Memory B cell (primary cell): Measurements from ENCODE around the gene STARD9.
A peak's percentile ranks its signal among the peaks of the same experiment; 100 is the strongest.
"Not testable (repeated sequence)": the region's sequence is repeated elsewhere in the genome, so short reads cannot be mapped to it uniquely, and the experiment has no call there.

Experiments used
- ATAC-seq: fragments of 150-1000 bp; cut with Tn5 transposase; 2 replicates; pipeline ENCODE4 v1.10.0; 2021; ENCODE audit warnings: low read depth, mild to moderate bottlenecking, moderate library complexity
- DNase-seq, 2 donors: peaks; one replicate each; pipeline ENCODE4 v3.0.0; 2022; ENCODE audit warnings: low spot score in 2 of 2
- H3K27ac Mint-ChIP-seq: one replicate; pipeline ENCODE4 v1.8.0; 2022; ENCODE audit warnings: mild to moderate bottlenecking, moderate library complexity, mixed read lengths
- H3K27me3 Mint-ChIP-seq: one replicate; pipeline ENCODE4 v1.8.0; 2022; ENCODE audit warnings: mixed read lengths
- H3K36me3 Mint-ChIP-seq: one replicate; pipeline ENCODE4 v1.8.0; 2022; ENCODE audit warnings: mild to moderate bottlenecking, mixed read lengths
- H3K4me1 Mint-ChIP-seq: one replicate; pipeline ENCODE4 v1.8.0; 2022; ENCODE audit warnings: mixed read lengths
- H3K4me3 Mint-ChIP-seq: one replicate; pipeline ENCODE4 v1.8.0; 2022; ENCODE audit warnings: mild to moderate bottlenecking, moderate library complexity, mixed read lengths
- H3K9me3 Mint-ChIP-seq: one replicate; pipeline ENCODE4 v1.8.0; 2022; ENCODE audit warnings: mixed read lengths

STARD9 gene

GRCh38 chr15:42627485-42627884 lies 52.1 kb downstream of the STARD9 start:
- no peak overlapping the region for H3K4me3 Mint-ChIP-seq
- H3K27me3 Mint-ChIP-seq = no peaks in the 10 kb centered on the region
- H3K27ac Mint-ChIP-seq = no peak overlapping the region
- H3K4me1 Mint-ChIP-seq = peaks cover 3% of the 10 kb centered on the region
- H3K36me3 Mint-ChIP-seq = peaks cover 18% of the 10 kb centered on the region
- H3K9me3 Mint-ChIP-seq = peaks cover 8% of the 10 kb centered on the region
- DNase-seq = no peak
- ATAC-seq = no peak

GRCh38 chr15:42628761-42629160 lies 53.4 kb downstream of the STARD9 start:
- Mint-ChIP-seq H3K36me3 (peaks cover 20% of the 10 kb centered on the region), H3K27ac (no peak overlapping the region), H3K4me1 (peaks cover 3% of the 10 kb centered on the region), H3K27me3 (no peaks in the 10 kb centered on the region), H3K9me3 (peaks cover 8% of the 10 kb centered on the region), H3K4me3 (no peak overlapping the region)
- no peak for ATAC-seq
- DNase-seq = no peak

GRCh38 chr15:42632105-42632675 lies 56.8 kb downstream of the STARD9 start:
- no peak overlapping the region for H3K27ac Mint-ChIP-seq

GRCh38 chr15:42640109-42640508 lies 64.7 kb downstream of the STARD9 start:
- Mint-ChIP-seq H3K36me3 (peaks cover 8% of the 10 kb centered on the region), H3K9me3 (no peaks in the 10 kb centered on the region), H3K27ac (no peak overlapping the region)

More at GRCh38 chr15:42632105-42632675, 56.8 kb downstream of the STARD9 start:
- ATAC-seq (no peak), DNase-seq (no peak)
- H3K4me3 Mint-ChIP-seq = no peak overlapping the region
- peaks cover 4% of the 10 kb centered on the region for H3K9me3 Mint-ChIP-seq
- peaks cover 24% of the 10 kb centered on the region for H3K36me3 Mint-ChIP-seq
- no peaks in the 10 kb centered on the region for H3K27me3 Mint-ChIP-seq
- peaks cover 3% of the 10 kb centered on the region for H3K4me1 Mint-ChIP-seq

GRCh38 chr15:42650208-42651066 lies 75.0 kb downstream of the STARD9 start:
- Mint-ChIP-seq H3K36me3 (peaks cover 3% of the 10 kb centered on the region), H3K4me1 (peaks cover 6% of the 10 kb centered on the region), H3K27ac (no peak overlapping the region), H3K9me3 (no peaks in the 10 kb centered on the region), H3K4me3 (no peak overlapping the region), H3K27me3 (no peaks in the 10 kb centered on the region)
- peak; percentile 81 for ATAC-seq
- DNase-seq = peak; percentile 18 to 26

More at GRCh38 chr15:42640109-42640508, 64.7 kb downstream of the STARD9 start:
- H3K4me1 Mint-ChIP-seq = no peaks in the 10 kb centered on the region
- DNase-seq (no peak), ATAC-seq (no peak)
- no peaks in the 10 kb centered on the region for H3K27me3 Mint-ChIP-seq
- H3K4me3 Mint-ChIP-seq = no peak overlapping the region

- Mint-ChIP-seq H3K9me3 (no peaks in the 10 kb centered on the region), H3K4me3 (no peak overlapping the region), H3K27ac (no peak overlapping the region), H3K27me3 (no peaks in the 10 kb centered on the region), H3K4me1 (no peaks in the 10 kb centered on the region), H3K36me3 (peaks cover 21% of the 10 kb centered on the region)
- ATAC-seq (no peak), DNase-seq (no peak)
These were observed 90.4 kb downstream of the STARD9 start for GRCh38 chr15:42665827-42666226.

- DNase-seq (no peak), ATAC-seq (no peak)
- Mint-ChIP-seq H3K27me3 (no peaks in the 10 kb centered on the region), H3K4me3 (no peak overlapping the region), H3K9me3 (no peaks in the 10 kb centered on the region), H3K36me3 (peaks cover 23% of the 10 kb centered on the region), H3K27ac (no peak overlapping the region), H3K4me1 (no peaks in the 10 kb centered on the region)
These were observed 92.4 kb downstream of the STARD9 start for GRCh38 chr15:42667855-42668254.

- Mint-ChIP-seq H3K27ac (no peak overlapping the region), H3K27me3 (no peaks in the 10 kb centered on the region)
- no peak for ATAC-seq
These were observed 95.0 kb downstream of the STARD9 start for GRCh38 chr15:42670451-42670850.

GRCh38 chr15:42672444-42672843 lies 97.0 kb downstream of the STARD9 start:
- Mint-ChIP-seq H3K4me3 (no peak overlapping the region), H3K36me3 (peaks cover 23% of the 10 kb centered on the region), H3K4me1 (no peaks in the 10 kb centered on the region), H3K27ac (no peak overlapping the region), H3K27me3 (no peaks in the 10 kb centered on the region), H3K9me3 (no peaks in the 10 kb centered on the region)
- DNase-seq = no peak
- no peak for ATAC-seq

More at GRCh38 chr15:42670451-42670850, 95.0 kb downstream of the STARD9 start:
- H3K4me3 Mint-ChIP-seq = no peak overlapping the region
- no peaks in the 10 kb centered on the region for H3K9me3 Mint-ChIP-seq
- no peaks in the 10 kb centered on the region for H3K4me1 Mint-ChIP-seq
- H3K36me3 Mint-ChIP-seq = peaks cover 22% of the 10 kb centered on the region
- DNase-seq = no peak

- no peaks in the 10 kb centered on the region for H3K9me3 Mint-ChIP-seq
- H3K27ac Mint-ChIP-seq = no peak overlapping the region
- no peak overlapping the region for H3K4me3 Mint-ChIP-seq
- H3K36me3 Mint-ChIP-seq = peaks cover 25% of the 10 kb centered on the region
- H3K27me3 Mint-ChIP-seq = no peaks in the 10 kb centered on the region
- ATAC-seq (no peak), DNase-seq (no peak)
- no peaks in the 10 kb centered on the region for H3K4me1 Mint-ChIP-seq
These were observed 99.1 kb downstream of the STARD9 start for GRCh38 chr15:42674472-42674871.

GRCh38 chr15:42675021-42675420 lies 99.6 kb downstream of the STARD9 start:
- H3K9me3 Mint-ChIP-seq = no peaks in the 10 kb centered on the region
- H3K4me1 Mint-ChIP-seq = no peaks in the 10 kb centered on the region
- H3K27ac Mint-ChIP-seq = no peak overlapping the region

GRCh38 chr15:42679285-42680141 lies 104.1 kb downstream of the STARD9 start:
- ATAC-seq = no peak
- Mint-ChIP-seq H3K27ac (no peak overlapping the region), H3K4me3 (no peak overlapping the region), H3K27me3 (no peaks in the 10 kb centered on the region), H3K4me1 (no peaks in the 10 kb centered on the region), H3K9me3 (no peaks in the 10 kb centered on the region), H3K36me3 (peaks cover 36% of the 10 kb centered on the region)
- no peak for DNase-seq

More at GRCh38 chr15:42675021-42675420, 99.6 kb downstream of the STARD9 start:
- Mint-ChIP-seq H3K4me3 (no peak overlapping the region), H3K36me3 (peaks cover 24% of the 10 kb centered on the region), H3K27me3 (no peaks in the 10 kb centered on the region)
- ATAC-seq (no peak), DNase-seq (no peak)

- not testable (repeated sequence) for H3K9me3 Mint-ChIP-seq, H3K4me1 Mint-ChIP-seq, H3K27ac Mint-ChIP-seq, H3K27me3 Mint-ChIP-seq, H3K4me3 Mint-ChIP-seq, DNase-seq, ATAC-seq
- peaks cover 36% of the 10 kb centered on the region for H3K36me3 Mint-ChIP-seq
These were observed 104.7 kb downstream of the STARD9 start for GRCh38 chr15:42680142-42680482.

- no peaks in the 10 kb centered on the region for H3K4me1 Mint-ChIP-seq
- H3K9me3 Mint-ChIP-seq = no peaks in the 10 kb centered on the region
- ATAC-seq = no peak
- no peaks in the 10 kb centered on the region for H3K27me3 Mint-ChIP-seq
- H3K36me3 Mint-ChIP-seq = peaks cover 33% of the 10 kb centered on the region
- DNase-seq = no peak
- H3K4me3 Mint-ChIP-seq = no peak overlapping the region
- H3K27ac Mint-ChIP-seq = no peak overlapping the region
These were observed 105.7 kb downstream of the STARD9 start for GRCh38 chr15:42681119-42681518.
